OCI-LY3 (cell line): ENCODE data around the gene C4orf51.

ENCODE experiments used
- EZH2phosphoT487 ChIP-seq: fragments of 200-600 bp; shearing (Covaris generic); IDR thresholded peaks from 2 replicates; pipeline ENCODE4 v1.6.1; 2018; ENCODE audit warnings: antibody characterized with exemption, mixed run types, low read depth
- TF ChIP-seq, protein P1 (sequence below): fragments of 200-600, 300-600 bp; sonication (generic); IDR thresholded peaks from 2 replicates; pipeline ENCODE4 v1.5.1; 2014; ENCODE audit warnings: antibody characterized with exemption, low read length, low read depth

- TF ChIP-seq, protein P1, sequence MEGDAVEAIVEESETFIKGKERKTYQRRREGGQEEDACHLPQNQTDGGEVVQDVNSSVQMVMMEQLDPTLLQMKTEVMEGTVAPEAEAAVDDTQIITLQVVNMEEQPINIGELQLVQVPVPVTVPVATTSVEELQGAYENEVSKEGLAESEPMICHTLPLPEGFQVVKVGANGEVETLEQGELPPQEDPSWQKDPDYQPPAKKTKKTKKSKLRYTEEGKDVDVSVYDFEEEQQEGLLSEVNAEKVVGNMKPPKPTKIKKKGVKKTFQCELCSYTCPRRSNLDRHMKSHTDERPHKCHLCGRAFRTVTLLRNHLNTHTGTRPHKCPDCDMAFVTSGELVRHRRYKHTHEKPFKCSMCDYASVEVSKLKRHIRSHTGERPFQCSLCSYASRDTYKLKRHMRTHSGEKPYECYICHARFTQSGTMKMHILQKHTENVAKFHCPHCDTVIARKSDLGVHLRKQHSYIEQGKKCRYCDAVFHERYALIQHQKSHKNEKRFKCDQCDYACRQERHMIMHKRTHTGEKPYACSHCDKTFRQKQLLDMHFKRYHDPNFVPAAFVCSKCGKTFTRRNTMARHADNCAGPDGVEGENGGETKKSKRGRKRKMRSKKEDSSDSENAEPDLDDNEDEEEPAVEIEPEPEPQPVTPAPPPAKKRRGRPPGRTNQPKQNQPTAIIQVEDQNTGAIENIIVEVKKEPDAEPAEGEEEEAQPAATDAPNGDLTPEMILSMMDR: no peak
- TF ChIP-seq EZH2phosphoT487: no peak
Observed at GRCh38 chr4:145766273-145766672, 86.3 kb downstream of the C4orf51 start.
